NCI-H1092 treated with DMSO at 0.1 percent for 48 hours (cell line): ENCODE measurements around the gene CES3.
"Not testable (repeated sequence)": the region's sequence is repeated elsewhere in the genome, so short reads cannot be mapped to it uniquely, and the experiment has no call there.

Experiments
- DNase-seq: peaks from one replicate; lab custom pipeline; 2025; lab: John Stamatoyannopoulos, UW

Gene CES3

GRCh38 chr16:66946541-66946940 is 14.5 kb upstream of the CES3 start:
- DNase-seq, result no peak

GRCh38 chr16:66946974-66947301 is 14.1 kb upstream of the CES3 start:
- no peak for DNase-seq

GRCh38 chr16:66947302-66948065 is 13.6 kb upstream of the CES3 start:
- DNase-seq, result peak; percentile 80

GRCh38 chr16:66948134-66948836 is 12.8 kb upstream of the CES3 start:
- DNase-seq, result no peak

GRCh38 chr16:66948837-66949225 is 12.2 kb upstream of the CES3 start:
- DNase-seq, result no peak

GRCh38 chr16:66949472-66949871 is 11.6 kb upstream of the CES3 start:
- no peak for DNase-seq

GRCh38 chr16:66950437-66950836 is 10.6 kb upstream of the CES3 start:
- DNase-seq, result no peak

- DNase-seq, result no peak
Observed at GRCh38 chr16:66950971-66951790, 9.9 kb upstream of the CES3 start.

GRCh38 chr16:66952430-66953110 is 8.5 kb upstream of the CES3 start:
- DNase-seq, result peak; percentile 15

- no peak for DNase-seq
Observed at GRCh38 chr16:66953462-66954096, 7.5 kb upstream of the CES3 start.

- DNase-seq, result peak; percentile 73
Observed at GRCh38 chr16:66954097-66954659, 6.9 kb upstream of the CES3 start.

- not testable (repeated sequence) for DNase-seq
Observed at GRCh38 chr16:66955363-66956153, 5.5 kb upstream of the CES3 start.

- not testable (repeated sequence) for DNase-seq
Observed at GRCh38 chr16:66956154-66956457, 5.0 kb upstream of the CES3 start.

- no peak for DNase-seq
Observed at GRCh38 chr16:66958857-66959703, 2.0 kb upstream of the CES3 start.

- DNase-seq, result no peak
Observed at GRCh38 chr16:66959704-66960161, 1.3 kb upstream of the CES3 start.

GRCh38 chr16:66960270-66960669 is 796 bp upstream of the CES3 start:
- no peak for DNase-seq

- peak; percentile 78 for DNase-seq
Observed at GRCh38 chr16:66961914-66962313, 848 bp downstream of the CES3 start.

- peak; percentile 6 for DNase-seq
Observed at GRCh38 chr16:66964049-66964448, 3.0 kb downstream of the CES3 start.

GRCh38 chr16:66968847-66969246 is 7.8 kb downstream of the CES3 start:
- DNase-seq, result no peak
